Spleen (tissue), 7 donors: ENCODE data around the gene ECT2.

Experiments used
- CTCF ChIP-seq, 11 experiments: fragments of 200-600 bp in 7 of 11; fragments of 450-650 bp in 4 of 11; sonication (generic) in 4 of 11; IDR thresholded peaks in 8 of 11; conservative IDR thresholded peaks in 3 of 11; 1 replicate in 7 of 11; 2 replicates in 4 of 11; pipeline versions ENCODE4 v1.4.0 to v1.8.0; 2016 to 2021; ENCODE audit warnings: antibody characterized with exemption in 11 of 11, inconsistent platforms in 4 of 11, mild to moderate bottlenecking in 1 of 11
- POLR2A ChIP-seq, 3 donors: fragments of 450-650 bp; IDR thresholded peaks; one replicate each; pipeline ENCODE4 v1.5.1; 2017; ENCODE audit warnings: antibody characterized with exemption in 3 of 3, mild to moderate bottlenecking in 1 of 3
- POLR2AphosphoS5 ChIP-seq, 3 donors: sonication (generic); formaldehyde crosslinking; IDR thresholded peaks; one replicate each; pipeline ENCODE4 v1.5.1; 2017; ENCODE audit warnings: antibody characterized with exemption in 3 of 3
- donor health status: DM: no; HTN: no; CAD: no; lungs with moderate emphysema.
- donor health status: DM: no; HTN: no; CAD: no.
- donor health status: DM: no; HTN: no; CAD: no.

DNA sequence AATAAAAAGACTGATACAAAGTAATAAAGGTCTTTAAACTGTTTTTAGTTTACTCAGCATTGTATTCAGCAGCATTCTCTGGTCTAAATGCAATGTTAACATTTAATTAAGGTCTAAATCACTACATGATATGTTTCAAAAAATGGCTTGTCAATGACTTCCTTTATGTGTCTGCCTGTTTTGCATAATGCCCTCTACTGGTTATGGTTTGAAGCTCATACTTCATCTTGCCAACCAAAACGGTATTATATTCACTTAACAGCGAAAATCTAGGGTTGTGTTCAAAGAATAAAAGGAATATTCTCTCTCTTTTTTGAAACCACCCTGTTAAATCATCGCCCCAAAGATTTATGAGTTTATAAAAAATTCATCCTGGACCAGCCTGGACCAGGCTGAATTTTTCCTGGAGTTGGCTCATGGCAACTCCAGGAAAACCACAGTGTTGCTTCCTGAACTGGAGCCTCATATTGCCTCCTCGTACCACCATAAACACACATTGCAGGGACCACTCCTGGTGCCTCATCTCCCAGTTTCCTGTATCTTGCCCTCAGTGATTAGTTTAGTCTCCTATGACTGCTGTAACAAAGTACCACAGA is 32.9 kb upstream of the ECT2 start:
- TF ChIP-seq CTCF (IDR thresholded peaks at IDR 0.05 in 8 of 11, conservative IDR thresholded peaks at IDR 0.05 in 3 of 11) (peak in 5 of 11 experiments; percentile 9 to 36 (median 12)), POLR2AphosphoS5 (IDR thresholded peaks at IDR 0.05) (no peak), POLR2A (IDR thresholded peaks at IDR 0.05) (no peak)
